ENCODE data around the gene DYDC2.

DYDC2 gene

GRCh38 chr10:80371467-80371866, 14.9 kb downstream of the DYDC2 start:
- DNase-seq (ENCODE audit: low read depth in 1 of 2, low spot score in 1 of 2): no peak

DNA sequence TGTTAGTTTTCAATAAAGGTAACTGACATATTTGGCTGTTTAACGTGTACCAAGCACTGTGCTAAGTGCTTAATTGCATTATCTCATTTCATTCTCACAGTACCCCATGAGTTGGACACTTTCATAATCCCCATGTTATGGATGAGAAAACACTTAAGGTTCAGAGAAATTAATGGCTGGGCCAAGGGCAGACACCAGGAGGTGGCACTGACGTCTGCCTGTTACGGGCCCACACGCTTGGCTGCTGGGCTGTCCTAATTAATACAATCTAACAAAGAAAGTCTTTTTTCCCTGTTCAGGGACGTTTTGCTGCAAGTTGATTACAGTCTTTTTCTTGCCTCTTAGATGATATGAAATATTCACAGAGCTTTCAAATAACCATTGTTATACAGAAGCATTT, 16.1 kb downstream of the DYDC2 start:
- DNase-seq (ENCODE audit: low read depth in 1 of 2, low spot score in 1 of 2): no peak

GRCh38 chr10:80373502-80373901, 16.9 kb downstream of the DYDC2 start:
- DNase-seq (ENCODE audit: low read depth in 1 of 2, low spot score in 1 of 2): no peak

- DNase-seq (ENCODE audit: low read depth in 1 of 2, low spot score in 1 of 2): no peak
These were observed 23.1 kb downstream of the DYDC2 start for GRCh38 chr10:80379701-80380100.

GRCh38 chr10:80380185-80380584, 23.6 kb downstream of the DYDC2 start:
- no peak for DNase-seq (ENCODE audit: low read depth in 1 of 2, low spot score in 1 of 2)

GRCh38 chr10:80382989-80383388, 26.4 kb downstream of the DYDC2 start:
- no peak for DNase-seq (ENCODE audit: low read depth in 1 of 2, low spot score in 1 of 2)

DNA sequence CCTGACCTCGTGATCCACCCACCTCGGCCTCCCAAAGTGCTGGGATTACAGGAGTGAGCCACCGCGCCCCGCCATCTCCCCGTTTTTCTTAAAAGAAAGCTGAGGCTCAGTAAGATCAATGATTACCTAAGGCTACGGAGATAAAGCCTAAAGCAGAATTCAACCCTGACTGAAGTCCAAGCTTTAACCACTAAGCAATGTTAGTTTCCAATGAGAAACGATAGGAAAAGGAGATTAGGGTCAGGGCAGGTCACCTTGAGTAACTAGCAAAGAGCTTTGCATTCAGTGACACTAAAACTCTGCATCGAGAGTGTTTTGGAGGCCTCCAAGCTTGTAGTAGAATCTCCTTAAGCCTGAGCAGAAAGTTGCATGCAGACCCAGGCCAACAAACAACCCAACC, 34.2 kb downstream of the DYDC2 start:
- DNase-seq (ENCODE audit: low read depth in 1 of 2, low spot score in 1 of 2): no peak

DNA sequence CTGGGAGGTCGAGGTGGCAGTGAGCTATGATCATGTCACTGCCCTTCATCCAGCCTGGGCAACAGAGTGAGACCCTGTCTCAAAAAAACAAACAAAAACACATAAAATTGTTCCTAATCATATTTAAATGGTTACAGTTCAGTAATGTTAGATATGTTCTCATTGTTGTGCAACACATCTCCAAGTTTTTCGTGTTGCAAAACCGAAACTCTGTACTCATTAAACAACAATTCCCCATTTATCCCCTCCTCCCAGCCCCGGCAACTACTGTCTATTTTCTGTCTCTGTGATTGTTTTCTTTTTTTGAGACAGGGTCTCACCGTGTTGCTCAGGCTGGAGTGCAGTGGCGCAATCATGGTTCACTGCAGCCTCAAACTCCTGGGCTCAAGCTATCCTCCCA, 35.7 kb downstream of the DYDC2 start:
- no peak for DNase-seq (ENCODE audit: low read depth in 1 of 2, low spot score in 1 of 2)

- DNase-seq (ENCODE audit: low read depth in 1 of 2, low spot score in 1 of 2): no peak
These were observed 37.9 kb downstream of the DYDC2 start for GRCh38 chr10:80394358-80394916.

- no peak for DNase-seq (ENCODE audit: low read depth in 1 of 2, low spot score in 1 of 2)
These were observed 40.4 kb downstream of the DYDC2 start for GRCh38 chr10:80397014-80397413.

DNA sequence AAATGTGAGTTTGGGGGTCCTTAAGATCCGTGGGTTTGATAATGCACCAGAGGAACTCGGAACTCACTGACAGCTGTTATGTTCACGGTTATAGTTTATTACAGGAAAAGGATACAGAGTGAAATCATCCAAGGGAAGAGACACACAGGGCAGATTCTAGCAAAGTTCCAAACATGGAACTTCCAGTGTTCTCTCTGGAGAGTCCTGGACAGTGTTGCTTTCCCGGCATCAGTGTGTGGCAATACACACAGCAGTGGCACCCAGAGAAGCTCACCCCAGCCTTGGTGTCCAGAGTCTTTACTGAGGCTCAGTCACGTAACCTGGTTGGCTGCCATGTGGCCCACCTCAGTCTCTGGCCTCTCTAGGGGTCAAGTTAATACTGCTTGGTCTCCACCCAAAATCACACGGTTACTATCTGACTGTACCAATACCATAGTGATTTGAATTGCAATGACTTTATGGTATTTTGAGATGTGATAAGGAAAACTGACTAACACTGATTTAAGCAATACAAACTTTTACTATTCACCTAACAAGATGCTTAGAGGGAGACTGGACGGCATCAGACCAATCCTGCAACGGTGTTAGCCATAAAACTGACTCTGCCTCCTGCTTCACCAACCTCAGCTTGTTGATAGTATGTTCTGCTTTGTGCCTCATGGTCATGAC, 43.7 kb downstream of the DYDC2 start:
- no peak for DNase-seq (ENCODE audit: low read depth in 1 of 2, low spot score in 1 of 2)

DNA sequence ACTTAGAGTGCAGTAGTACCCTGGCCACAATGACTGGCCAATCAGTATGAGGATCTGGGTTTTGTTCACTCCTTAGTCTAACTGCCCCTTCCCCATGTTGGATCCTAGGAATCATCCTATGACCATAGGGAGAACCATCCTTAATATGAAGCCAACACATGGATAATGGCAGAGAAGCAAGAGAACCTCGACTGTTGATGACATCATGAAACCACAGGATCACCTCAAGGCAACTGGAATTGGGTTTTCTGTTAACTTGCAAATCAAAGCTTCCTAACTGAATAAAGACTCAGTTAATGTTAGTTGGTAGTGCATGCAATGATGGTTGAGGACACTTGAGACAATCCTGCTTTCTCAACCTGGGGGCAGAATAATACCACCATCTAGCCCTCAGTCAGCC, 48.5 kb downstream of the DYDC2 start:
- no peak for DNase-seq (ENCODE audit: low read depth in 1 of 2, low spot score in 1 of 2)

DNA sequence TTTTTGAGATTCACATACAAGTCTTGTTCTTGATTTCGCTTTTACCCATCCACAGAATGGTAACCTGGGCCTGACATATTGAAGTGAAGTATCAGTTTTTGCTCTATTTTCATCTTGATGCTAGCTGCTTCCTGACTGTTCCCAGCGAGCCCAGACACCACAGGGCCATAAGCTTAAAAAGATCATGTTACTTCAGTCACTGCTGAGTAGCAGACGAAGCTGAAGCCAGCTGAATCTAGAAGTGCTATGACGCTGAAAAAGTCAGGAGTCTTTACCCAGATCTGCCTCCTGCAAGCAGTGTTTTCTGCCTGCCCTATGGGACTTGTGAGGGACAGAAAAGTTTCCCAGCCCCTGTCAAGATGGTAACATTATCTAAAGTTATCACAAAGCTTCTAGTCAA, 49.0 kb downstream of the DYDC2 start:
- DNase-seq (ENCODE audit: low read depth in 1 of 2, low spot score in 1 of 2): no peak

DNA sequence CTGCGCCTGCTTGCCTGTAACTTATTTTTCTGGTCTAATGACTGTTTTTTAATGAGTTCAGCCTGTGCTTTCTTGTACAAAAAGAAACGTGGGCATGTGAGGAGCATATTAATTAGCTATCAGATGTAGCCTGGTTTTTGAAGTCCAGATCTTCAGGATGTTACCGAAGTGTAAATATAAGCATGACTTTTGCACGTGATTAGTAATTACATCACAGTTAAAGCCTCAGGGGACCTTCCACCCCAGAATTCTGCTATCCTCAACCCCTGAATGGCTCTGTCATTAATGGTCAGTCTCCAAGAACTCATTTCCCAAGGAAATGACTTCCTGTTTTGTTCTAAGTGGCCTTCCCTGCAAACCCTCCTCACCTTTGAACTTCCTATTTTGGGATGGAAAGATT, 49.6 kb downstream of the DYDC2 start:
- DNase-seq (ENCODE audit: low read depth in 1 of 2, low spot score in 1 of 2): no peak

DNA sequence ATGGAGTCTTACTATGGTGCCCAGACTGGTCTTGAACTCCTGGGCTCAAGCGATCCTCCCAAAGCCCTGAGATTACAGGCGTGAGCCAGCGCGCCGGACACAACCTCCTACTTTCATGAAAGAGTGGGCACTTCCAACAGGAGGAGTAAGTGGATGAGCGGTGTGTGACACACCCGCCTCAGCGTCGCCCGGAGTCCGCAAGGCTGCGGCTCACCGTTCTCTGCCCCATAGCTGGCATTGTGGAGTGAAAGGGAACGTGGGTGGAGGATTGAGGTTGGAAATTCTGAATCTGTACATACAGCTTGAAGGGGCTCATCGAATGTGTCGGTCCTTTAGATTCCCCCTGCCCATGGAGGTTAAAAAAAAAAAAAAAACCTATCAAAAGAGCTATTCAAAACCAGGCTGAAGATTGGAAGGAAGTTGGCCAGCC, 51.2 kb downstream of the DYDC2 start:
- DNase-seq (ENCODE audit: low read depth in 1 of 2, low spot score in 1 of 2): no peak

GRCh38 chr10:80408242-80409101, 51.9 kb downstream of the DYDC2 start, which contains the start of gene PRXL2A:
Gene PRXL2A (plus strand): TSS chr10:80408551. CDS start chr10:80420468, 11,917 bp downstream.
- DNase-seq (ENCODE audit: low read depth in 1 of 2, low spot score in 1 of 2): peak; percentile 57 to 82

GRCh38 chr10:80409121-80409520, 52.5 kb downstream of the DYDC2 start:
- DNase-seq (ENCODE audit: low read depth in 1 of 2, low spot score in 1 of 2): no peak

GRCh38 chr10:80410122-80410521, 53.5 kb downstream of the DYDC2 start:
- no peak for DNase-seq (ENCODE audit: low read depth in 1 of 2, low spot score in 1 of 2)

DNA sequence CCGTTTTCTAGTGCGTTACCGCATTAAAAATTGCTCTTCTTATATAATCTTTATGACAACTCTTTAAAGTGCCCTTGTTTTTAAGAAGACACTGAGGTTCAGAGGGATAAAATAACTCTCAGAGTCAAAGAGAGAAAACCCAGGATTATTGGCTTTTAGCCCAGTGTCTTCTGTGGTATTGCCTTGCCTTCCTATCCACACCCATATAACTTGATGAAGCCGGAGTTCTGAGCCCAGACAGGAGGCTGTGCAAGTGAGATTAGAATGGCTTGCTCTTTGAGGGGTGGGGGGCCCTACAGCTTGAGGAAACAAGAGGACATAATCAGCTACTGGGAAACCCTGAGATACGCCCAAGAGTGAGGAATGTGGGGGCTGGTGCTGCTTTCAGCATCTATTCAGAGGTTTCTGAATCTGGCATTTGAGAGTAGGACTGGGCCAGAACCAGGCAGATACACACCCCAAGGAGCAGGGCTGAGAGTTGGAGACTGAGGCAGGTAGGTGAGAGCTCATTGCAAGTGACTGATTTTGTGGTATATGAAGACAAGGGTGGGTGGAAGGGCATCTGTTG, 54.1 kb downstream of the DYDC2 start:
- DNase-seq (ENCODE audit: low read depth in 1 of 2, low spot score in 1 of 2): no peak

- no peak for DNase-seq (ENCODE audit: low read depth in 1 of 2, low spot score in 1 of 2)
These were observed 54.7 kb downstream of the DYDC2 start for GRCh38 chr10:80411267-80411668.

DNA sequence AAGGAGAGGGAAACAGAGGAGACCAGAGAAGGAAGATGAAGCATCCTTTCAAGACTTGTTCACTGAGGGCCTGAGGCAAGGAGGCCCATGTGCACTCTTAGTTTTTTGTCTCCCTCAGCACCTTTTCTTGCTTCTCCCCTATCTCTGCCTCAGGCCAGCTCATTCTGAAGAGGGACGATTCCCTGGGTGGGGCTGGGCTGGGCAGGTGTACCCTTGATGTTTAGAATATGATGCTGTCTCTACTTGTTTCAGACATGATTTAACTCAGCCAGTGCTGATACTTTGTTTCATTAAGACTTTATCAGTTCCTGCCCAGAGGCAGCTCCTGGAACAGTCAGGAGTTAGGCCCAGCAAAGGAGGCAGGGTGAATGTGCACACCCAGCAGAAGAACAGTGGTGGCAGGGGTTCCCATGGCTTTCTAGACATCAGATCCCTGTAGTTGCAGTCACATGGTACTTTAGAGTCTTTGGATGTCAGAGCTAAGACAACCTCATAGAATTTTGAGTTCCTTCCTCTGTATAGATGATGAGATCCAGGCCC, 55.2 kb downstream of the DYDC2 start:
- no peak for DNase-seq (ENCODE audit: low read depth in 1 of 2, low spot score in 1 of 2)

- no peak for DNase-seq (ENCODE audit: low read depth in 1 of 2, low spot score in 1 of 2)
These were observed 55.9 kb downstream of the DYDC2 start for GRCh38 chr10:80412486-80412885.
